Colonic mucosa (tissue), 4 donors: ENCODE results near the gene ENPP5. TPM values are rescaled to one million over a fixed set of nuclear protein-coding genes. Genes with fewer than 3 reads are reported as not detected.

ENCODE experiments used
- DNase-seq: peaks from one replicate; pipeline ENCODE4 v3.0.0-alpha.2; 2020
- H3K27ac ChIP-seq: fragments of 200-600 bp; one replicate; pipeline ENCODE4 v1.8.0; 2021
- H3K27me3 ChIP-seq: fragments of 200-600 bp; one replicate; pipeline ENCODE4 v1.8.0; 2021
- H3K36me3 ChIP-seq: fragments of 200-600 bp; one replicate; pipeline ENCODE4 v1.8.0; 2021
- H3K4me1 ChIP-seq: fragments of 200-600 bp; one replicate; pipeline ENCODE4 v1.8.0; 2021; ENCODE audit warnings: mild to moderate bottlenecking
- H3K4me3 ChIP-seq: fragments of 200-600 bp; one replicate; pipeline ENCODE4 v1.8.0; 2021
- H3K9ac ChIP-seq, 2 donors: one replicate each; pipeline ENCODE4 v1.7.0; 2013; ENCODE audit warnings: control low read depth in 2 of 2, low read depth in 2 of 2, low read length in 2 of 2
- H3K9me3 ChIP-seq: fragments of 200-600 bp; one replicate; pipeline ENCODE4 v1.8.0; 2021
- CTCF ChIP-seq: fragments of 200-600 bp; IDR thresholded peaks from one replicate; pipeline ENCODE4 v1.8.0; 2022; ENCODE audit warnings: antibody characterized with exemption, mild to moderate bottlenecking
- intact Hi-C: fragments of 100-400 bp; cut with DNase I; formaldehyde crosslinking; loops from one replicate; pipeline ENCODE4 v1.14.1; 2022
- total RNA-seq, 2 donors: library from RNA; stranded (reverse); fragmentation: NEBNext Ultra II Directional in 1 of 2; extraction: Animal tissue kit (Norgen Biotek cat#: 25700) in 1 of 2; gene quantifications; one replicate each; pipeline ENCODE4 v1.2.1, GENCODE V29; 2021
- donor health status: healthy.
- donor health status: DM: no; HTN: no; CAD: no.
- donor health status: DM: no; HTN: no; CAD: no.

ENPP5 gene
- total RNA-seq, 2 donors from 2014 or later, result 3.6 to 4.3 TPM

GRCh38 chr6:46204880-46205650, 34.3 kb upstream of the ENPP5 start:
- Histone ChIP-seq H3K27me3 (no peaks in the 10 kb centered on the region), H3K36me3 (no peaks in the 10 kb centered on the region), H3K9ac (no peak overlapping the region), H3K9me3 (no peaks in the 10 kb centered on the region), H3K4me1 (no peaks in the 10 kb centered on the region), H3K27ac (no peak overlapping the region), H3K4me3 (no peak overlapping the region)
- DNase-seq, result no peak
- intact Hi-C loops, result no loop called here
- no peak for TF ChIP-seq CTCF

DNA sequence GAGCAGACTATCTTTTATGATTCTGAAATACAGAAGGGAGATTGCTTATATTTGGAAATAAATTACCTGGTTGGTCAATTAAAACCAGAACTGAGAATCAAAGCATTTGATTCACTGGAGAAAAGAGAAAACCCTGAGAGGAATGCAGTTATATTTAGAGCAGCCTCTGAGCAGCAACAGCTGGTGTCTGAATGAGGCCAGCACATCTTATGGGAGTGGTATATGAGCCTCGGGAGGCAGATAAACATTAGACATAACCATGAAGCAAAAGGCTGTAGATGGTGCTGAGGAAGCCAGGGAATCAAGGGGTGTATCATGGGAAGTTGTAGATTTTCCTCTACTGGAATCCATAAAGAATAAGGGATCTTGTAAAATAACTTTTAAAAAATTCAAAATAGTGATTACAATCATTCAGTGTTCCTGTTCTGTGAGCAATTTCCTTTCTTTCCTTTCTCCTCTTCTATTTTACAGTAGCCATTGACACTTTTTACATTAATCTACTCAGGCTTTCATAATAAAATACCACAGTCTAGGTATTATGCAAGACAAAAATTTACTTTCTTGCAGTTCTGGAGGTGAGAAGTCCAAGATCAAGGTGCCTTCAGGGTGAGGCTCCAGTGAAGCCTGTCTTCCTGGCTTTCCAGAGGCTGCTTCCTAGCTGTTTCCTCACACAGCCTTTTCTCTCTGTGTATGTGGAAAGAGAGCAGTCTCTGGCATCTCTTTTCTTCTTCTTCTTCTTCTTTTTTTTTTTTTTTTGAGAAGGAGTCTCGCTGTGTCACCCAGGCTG, 32.8 kb upstream of the ENPP5 start:
- H3K9ac ChIP-seq, result no peak overlapping the region
- intact Hi-C loops, result no loop called here
- H3K36me3 ChIP-seq, result no peaks in the 10 kb centered on the region
- no peak for TF ChIP-seq CTCF
- H3K4me3 ChIP-seq, result no peak overlapping the region
- H3K27me3 ChIP-seq, result no peaks in the 10 kb centered on the region
- no peak for DNase-seq
- H3K27ac ChIP-seq, result no peak overlapping the region
- H3K9me3 ChIP-seq, result no peaks in the 10 kb centered on the region
- no peaks in the 10 kb centered on the region for H3K4me1 ChIP-seq

DNA sequence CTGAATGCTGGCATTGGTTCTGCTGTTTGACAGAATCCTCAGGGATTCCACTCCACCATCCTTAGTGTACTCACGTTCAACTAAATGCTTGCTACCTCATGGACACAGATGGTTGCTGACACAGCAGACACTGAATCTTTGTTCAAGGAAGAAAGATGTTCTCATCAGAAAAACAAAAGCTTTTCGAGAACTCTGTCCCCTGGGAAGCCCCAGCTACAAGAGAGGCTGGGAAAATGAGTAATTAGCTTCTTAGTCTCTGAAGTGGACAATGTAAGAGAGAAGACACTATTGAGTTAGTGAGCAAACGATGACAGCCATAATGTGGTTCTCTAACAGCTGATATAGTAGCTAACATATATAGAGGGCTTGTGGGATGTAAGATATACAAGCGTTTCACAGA, 30.9 kb upstream of the ENPP5 start:
- no peaks in the 10 kb centered on the region for H3K27me3 ChIP-seq
- TF ChIP-seq CTCF, result no peak
- no peak overlapping the region for H3K9ac ChIP-seq
- intact Hi-C loops, result no loop called here
- no peak overlapping the region for H3K27ac ChIP-seq
- no peaks in the 10 kb centered on the region for H3K9me3 ChIP-seq
- no peaks in the 10 kb centered on the region for H3K36me3 ChIP-seq
- DNase-seq, result no peak
- no peak overlapping the region for H3K4me3 ChIP-seq
- H3K4me1 ChIP-seq, result no peaks in the 10 kb centered on the region

DNA sequence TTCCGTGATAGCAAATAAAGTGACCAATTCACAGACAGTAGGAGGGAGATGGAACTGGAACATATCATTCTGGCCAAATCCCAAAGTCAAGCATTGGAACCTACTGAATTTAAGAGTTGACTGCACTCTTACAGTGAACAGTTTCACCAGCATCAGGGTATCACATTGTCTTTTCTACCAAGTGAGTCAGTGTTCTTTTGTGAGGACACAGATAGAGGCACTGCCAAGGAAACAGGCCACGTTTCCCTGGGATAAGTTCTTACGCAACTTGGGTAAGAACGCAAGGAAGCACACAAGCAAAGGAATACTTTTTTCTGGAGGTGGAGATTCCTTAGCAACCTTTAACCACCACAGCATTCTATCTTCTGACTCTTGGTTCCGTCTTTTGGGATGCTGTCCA, 28.6 kb upstream of the ENPP5 start:
- intact Hi-C loops, result no loop called here
- no peak for DNase-seq

GRCh38 chr6:46191961-46192360, 21.2 kb upstream of the ENPP5 start:
- no peaks in the 10 kb centered on the region for H3K36me3 ChIP-seq

More for the DNA sequence above, 28.6 kb upstream of the ENPP5 start:
- Histone ChIP-seq H3K27ac (no peak overlapping the region), H3K9ac (no peak overlapping the region), H3K4me1 (no peaks in the 10 kb centered on the region), H3K4me3 (no peak overlapping the region), H3K27me3 (no peaks in the 10 kb centered on the region), H3K9me3 (no peaks in the 10 kb centered on the region), H3K36me3 (no peaks in the 10 kb centered on the region)
- TF ChIP-seq CTCF, result no peak

More at GRCh38 chr6:46191961-46192360, 21.2 kb upstream of the ENPP5 start:
- TF ChIP-seq CTCF, result no peak
- Histone ChIP-seq H3K4me1 (no peaks in the 10 kb centered on the region), H3K4me3 (no peak overlapping the region), H3K27me3 (no peaks in the 10 kb centered on the region), H3K9me3 (no peaks in the 10 kb centered on the region), H3K9ac (no peak overlapping the region), H3K27ac (no peak overlapping the region)
- DNase-seq, result no peak
- intact Hi-C loops, result no loop called here
